Muscle of leg (tissue), 11 donors: Measurements from ENCODE around the gene ITGA8. TPM values are rescaled to one million over a fixed set of nuclear protein-coding genes. Genes with fewer than 3 reads are reported as not detected.

Experiments
- DNase-seq: peaks from one replicate; pipeline ENCODE4 v3.0.0; 2013
- H3K27ac ChIP-seq: one replicate; pipeline ENCODE4 v1.5.1; 2013; ENCODE audit warnings: mild to moderate bottlenecking, low read length, control low read depth
- H3K27me3 ChIP-seq: one replicate; pipeline ENCODE4 v1.6.1; 2013; ENCODE audit warnings: low read length; ENCODE audit not compliant: control insufficient read depth, insufficient read depth
- H3K36me3 ChIP-seq: one replicate; pipeline ENCODE4 v1.6.1; 2013; ENCODE audit warnings: low read length; ENCODE audit not compliant: control insufficient read depth, insufficient read depth
- H3K4me1 ChIP-seq: one replicate; pipeline ENCODE4 v1.6.1; 2013; ENCODE audit warnings: low read length; ENCODE audit not compliant: control insufficient read depth, insufficient read depth
- H3K4me3 ChIP-seq: one replicate; pipeline ENCODE4 v1.5.1; 2013; ENCODE audit warnings: low read length, control low read depth
- H3K9me3 ChIP-seq: replicated peaks from 2 replicates; pipeline ENCODE4 v1.6.1; 2013; ENCODE audit warnings: low read depth, low read length; ENCODE audit not compliant: control insufficient read depth
- WGBS: methylation state at CpG from one replicate; pipeline ENCODE4 v1.1.5; 2013; ENCODE audit warnings: missing lambda C conversion rate; ENCODE audit not compliant: insufficient coverage; 5-methylcytosine and 5-hydroxymethylcytosine counted together
- polyA plus RNA-seq, 8 donors: library from polyadenylated mRNA; unstranded; fragments of 120-200 nt; gene quantifications; one replicate each; pipeline versions ENCODE4 v1.2.1 to v1.2.3, GENCODE V29; 2013; ENCODE audit warnings: inconsistent platforms in 1 of 8, low replicate concordance in 1 of 8; ENCODE audit not compliant: insufficient read length in 8 of 8, insufficient read depth in 1 of 8
- total RNA-seq: library from RNA; stranded (reverse); fragments of 120-200 nt; gene quantifications from one replicate; pipeline ENCODE4 v1.2.4, GENCODE V29; 2013

The ITGA8 gene
- total and polyA plus RNA-seq, 9 donors: 6.2 to 10.4 (median 7.5) TPM

GRCh38 chr10:15491856-15492642, 227.7 kb downstream of the ITGA8 start:
- H3K4me3 ChIP-seq: no peak overlapping the region
- no peaks in the 10 kb centered on the region for H3K4me1 ChIP-seq
- WGBS: 83% methylated on average over 1 of the region's 7 CpGs
- no peaks in the 10 kb centered on the region for H3K9me3 ChIP-seq
- DNase-seq: no peak
- no peak overlapping the region for H3K27ac ChIP-seq
- no peaks in the 10 kb centered on the region for H3K36me3 ChIP-seq
- no peaks in the 10 kb centered on the region for H3K27me3 ChIP-seq

GRCh38 chr10:15489431-15489830, 230.3 kb downstream of the ITGA8 start:
- Histone ChIP-seq H3K9me3 (no peaks in the 10 kb centered on the region), H3K27me3 (no peaks in the 10 kb centered on the region), H3K27ac (no peak overlapping the region), H3K4me3 (no peak overlapping the region), H3K4me1 (no peaks in the 10 kb centered on the region), H3K36me3 (no peaks in the 10 kb centered on the region)
- WGBS: 88% methylated on average over 1 of the region's 3 CpGs
- no peak for DNase-seq

- Histone ChIP-seq H3K9me3 (no peaks in the 10 kb centered on the region), H3K36me3 (no peaks in the 10 kb centered on the region), H3K27ac (no peak overlapping the region), H3K27me3 (no peaks in the 10 kb centered on the region), H3K4me1 (no peaks in the 10 kb centered on the region), H3K4me3 (no peak overlapping the region)
- DNase-seq: no peak
- 51% methylated on average over 3 of the region's 4 CpGs for WGBS
Observed at GRCh38 chr10:15487376-15487775, 232.3 kb downstream of the ITGA8 start.

GRCh38 chr10:15486404-15486803, 233.3 kb downstream of the ITGA8 start:
- DNase-seq: no peak
- no peak overlapping the region for H3K27ac ChIP-seq
- WGBS: 82% methylated on average over 3 of the region's 4 CpGs
- no peaks in the 10 kb centered on the region for H3K27me3 ChIP-seq
- no peak overlapping the region for H3K4me3 ChIP-seq
- H3K4me1 ChIP-seq: no peaks in the 10 kb centered on the region
- H3K36me3 ChIP-seq: no peaks in the 10 kb centered on the region
- H3K9me3 ChIP-seq: no peaks in the 10 kb centered on the region

- Histone ChIP-seq H3K4me1 (no peaks in the 10 kb centered on the region), H3K27me3 (no peaks in the 10 kb centered on the region), H3K36me3 (no peaks in the 10 kb centered on the region), H3K4me3 (no peak overlapping the region), H3K9me3 (no peaks in the 10 kb centered on the region), H3K27ac (no peak overlapping the region)
- DNase-seq: no peak
- 100% methylated on average over 1 of the region's 5 CpGs for WGBS
Observed at GRCh38 chr10:15485684-15486316, 233.9 kb downstream of the ITGA8 start.

GRCh38 chr10:15485027-15485426, 234.7 kb downstream of the ITGA8 start:
- Histone ChIP-seq H3K4me1 (no peaks in the 10 kb centered on the region), H3K36me3 (no peaks in the 10 kb centered on the region), H3K27me3 (no peaks in the 10 kb centered on the region), H3K4me3 (no peak overlapping the region), H3K27ac (no peak overlapping the region), H3K9me3 (no peaks in the 10 kb centered on the region)
- DNase-seq: no peak
- no CpG with 5 or more reads among the region's 3 CpGs for WGBS

GRCh38 chr10:15484128-15484527, 235.6 kb downstream of the ITGA8 start:
- no peaks in the 10 kb centered on the region for H3K36me3 ChIP-seq
- DNase-seq: no peak
- no peaks in the 10 kb centered on the region for H3K9me3 ChIP-seq
- no CpG with 5 or more reads among the region's 3 CpGs for WGBS
- no peaks in the 10 kb centered on the region for H3K4me1 ChIP-seq
- H3K4me3 ChIP-seq: no peak overlapping the region
- no peaks in the 10 kb centered on the region for H3K27me3 ChIP-seq
- H3K27ac ChIP-seq: no peak overlapping the region

GRCh38 chr10:15483215-15484075, 236.3 kb downstream of the ITGA8 start:
- Histone ChIP-seq H3K36me3 (no peaks in the 10 kb centered on the region), H3K27me3 (peaks cover 1% of the 10 kb centered on the region), H3K27ac (no peak overlapping the region), H3K4me1 (no peaks in the 10 kb centered on the region), H3K4me3 (no peak overlapping the region), H3K9me3 (no peaks in the 10 kb centered on the region)
- no peak for DNase-seq
- 83% methylated on average over 1 of the region's 14 CpGs for WGBS

- Histone ChIP-seq H3K27ac (no peak overlapping the region), H3K27me3 (peaks cover 2% of the 10 kb centered on the region), H3K9me3 (no peaks in the 10 kb centered on the region), H3K36me3 (no peaks in the 10 kb centered on the region), H3K4me3 (no peak overlapping the region), H3K4me1 (no peaks in the 10 kb centered on the region)
- DNase-seq: no peak
- no CpG with 5 or more reads among the region's 2 CpGs for WGBS
Observed at GRCh38 chr10:15482156-15482555, 237.6 kb downstream of the ITGA8 start.

- Histone ChIP-seq H3K36me3 (no peaks in the 10 kb centered on the region), H3K27ac (no peak overlapping the region), H3K27me3 (peaks cover 2% of the 10 kb centered on the region), H3K4me1 (no peaks in the 10 kb centered on the region), H3K4me3 (no peak overlapping the region), H3K9me3 (no peaks in the 10 kb centered on the region)
- no peak for DNase-seq
- no CpG with 5 or more reads among the region's 2 CpGs for WGBS
Observed at GRCh38 chr10:15478950-15479349, 240.8 kb downstream of the ITGA8 start.
